Occipital lobe (tissue), 2 donors: ENCODE data around the gene BEND7. TPM values are rescaled to one million over a fixed set of nuclear protein-coding genes. Genes with fewer than 3 reads are reported as not detected.

Experiments
- small RNA-seq: library from RNA; depleted of rRNA; stranded (forward); fragments of <200 nt; gene quantifications from one replicate; pipeline ENCODE3, GENCODE V24; 2014
- total RNA-seq: library from RNA; depleted of rRNA; stranded (reverse); fragments of >200 nt; gene quantifications from one replicate; pipeline ENCODE4 v1.2.3, GENCODE V29; 2014

The BEND7 gene
- total RNA-seq, 1 donor from 2014 or later, result 4.8 TPM

Small RNA genes within 50 kb of the gene (small RNA-seq; reads per million reads assigned to genes)
- gene RF00019, result not detected

Other genes starting within 250 kb of the BEND7 start
- 9.8 TPM for gene PHYH, start 228.9 kb downstream of the BEND7 start, total RNA-seq
- gene SEPHS1, start 180.7 kb downstream of the BEND7 start, total RNA-seq, result 34.9 TPM
- 39.8 TPM for gene PRPF18, start 58.0 kb upstream of the BEND7 start, total RNA-seq